T-helper 2 cell treated with Interferon-gamma antibody and Interleukin-4, amounts not matched to agents 100 ng/mL and 5 ng/mL, for 36 hours (primary cell): ENCODE results near the gene ASCL1. TPM values are rescaled to one million over a fixed set of nuclear protein-coding genes. Genes with fewer than 3 reads are reported as not detected.

Experiments
- intact Hi-C: fragments of 100-400 bp; cut with micrococcal nuclease; formaldehyde crosslinking; loops from one replicate; pipeline ENCODE4 v1.15.1; 2023
- total RNA-seq: library from RNA; stranded (reverse); gene quantifications from 2 replicates; pipeline ENCODE4 v1.2.3, GENCODE V29; 2022

Gene ASCL1
- total RNA-seq, 1 donor from 2014 or later: not detected

DNA sequence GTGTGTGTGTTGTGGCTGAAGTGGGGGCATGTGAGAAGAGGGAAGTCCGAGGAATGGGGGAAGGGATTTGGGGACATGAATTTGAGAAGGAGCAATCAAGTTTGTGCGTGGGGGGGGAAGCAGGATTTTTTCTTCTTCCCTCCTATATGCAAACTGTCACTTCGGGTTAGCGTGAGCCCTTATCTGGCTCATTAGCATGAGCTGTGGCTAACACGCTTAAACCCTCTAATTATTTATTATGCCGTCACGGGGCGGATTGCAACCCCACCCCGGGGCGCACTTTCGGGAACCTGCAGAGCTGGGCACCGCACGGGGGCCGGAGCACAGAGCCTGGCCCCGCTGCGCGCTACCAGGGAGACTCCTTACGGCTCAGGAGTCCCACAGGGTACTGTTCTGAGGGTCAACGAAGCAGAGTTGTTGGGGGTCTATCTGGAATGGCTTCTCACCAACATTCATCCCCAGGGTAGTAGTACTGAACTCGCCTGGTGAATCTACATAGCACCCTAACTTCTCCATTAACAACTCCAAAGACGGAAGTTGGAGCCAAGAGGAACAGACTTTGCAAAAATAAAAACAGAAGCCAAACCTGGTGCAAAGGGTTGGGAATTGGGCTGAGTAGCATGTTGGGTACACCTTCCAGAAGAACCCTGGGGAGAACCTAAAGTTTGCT is 6.4 kb upstream of the ASCL1 start:
- intact Hi-C loops: no loop called here

GRCh38 chr12:102951841-102952240 is 5.6 kb upstream of the ASCL1 start:
- intact Hi-C loops: no loop called here

DNA sequence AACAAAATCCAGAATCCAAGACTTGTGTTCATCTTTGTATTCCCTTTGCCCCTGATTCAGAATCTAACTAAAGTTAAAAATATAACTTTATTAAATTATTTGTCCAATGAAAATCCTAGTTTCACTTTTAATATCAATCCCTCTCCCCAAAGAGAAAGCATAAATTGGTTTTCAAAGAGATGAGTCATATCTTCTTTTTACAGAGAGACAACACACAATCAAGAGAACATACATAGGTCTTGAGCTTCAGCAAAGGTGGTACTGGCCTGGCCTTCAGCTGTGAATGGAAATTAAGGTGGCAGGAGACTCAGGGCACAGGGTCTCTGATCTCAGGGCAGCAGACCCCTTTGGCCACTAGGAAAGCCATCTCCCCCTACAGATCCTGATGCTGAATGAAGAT is 4.3 kb upstream of the ASCL1 start:
- intact Hi-C loops: no loop called here

DNA sequence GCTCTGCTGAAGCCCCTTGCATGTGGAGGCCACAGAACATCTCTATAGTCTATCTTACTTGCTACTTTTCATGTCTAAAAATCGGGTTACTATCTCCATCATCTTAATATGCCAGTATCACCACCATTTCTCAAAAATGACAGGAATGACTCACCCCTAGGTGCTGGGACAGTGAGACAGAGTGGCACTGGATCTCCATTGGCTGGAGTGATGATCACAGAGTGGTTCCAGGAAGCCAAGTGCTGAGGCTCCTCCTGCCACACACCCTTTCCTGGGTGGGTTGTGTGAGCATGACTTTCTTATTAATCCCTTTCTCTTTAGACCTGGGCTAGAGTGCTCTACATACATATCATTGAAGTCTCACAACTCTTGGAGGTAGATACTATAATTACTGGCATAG is 3.3 kb upstream of the ASCL1 start:
- intact Hi-C loops: no loop called here

- intact Hi-C loops: no loop called here
Observed at GRCh38 chr12:102955926-102956737, 1.3 kb upstream of the ASCL1 start.

- intact Hi-C loops: no loop called here
Observed at GRCh38 chr12:102956738-102957327, 641 bp upstream of the ASCL1 start.

DNA sequence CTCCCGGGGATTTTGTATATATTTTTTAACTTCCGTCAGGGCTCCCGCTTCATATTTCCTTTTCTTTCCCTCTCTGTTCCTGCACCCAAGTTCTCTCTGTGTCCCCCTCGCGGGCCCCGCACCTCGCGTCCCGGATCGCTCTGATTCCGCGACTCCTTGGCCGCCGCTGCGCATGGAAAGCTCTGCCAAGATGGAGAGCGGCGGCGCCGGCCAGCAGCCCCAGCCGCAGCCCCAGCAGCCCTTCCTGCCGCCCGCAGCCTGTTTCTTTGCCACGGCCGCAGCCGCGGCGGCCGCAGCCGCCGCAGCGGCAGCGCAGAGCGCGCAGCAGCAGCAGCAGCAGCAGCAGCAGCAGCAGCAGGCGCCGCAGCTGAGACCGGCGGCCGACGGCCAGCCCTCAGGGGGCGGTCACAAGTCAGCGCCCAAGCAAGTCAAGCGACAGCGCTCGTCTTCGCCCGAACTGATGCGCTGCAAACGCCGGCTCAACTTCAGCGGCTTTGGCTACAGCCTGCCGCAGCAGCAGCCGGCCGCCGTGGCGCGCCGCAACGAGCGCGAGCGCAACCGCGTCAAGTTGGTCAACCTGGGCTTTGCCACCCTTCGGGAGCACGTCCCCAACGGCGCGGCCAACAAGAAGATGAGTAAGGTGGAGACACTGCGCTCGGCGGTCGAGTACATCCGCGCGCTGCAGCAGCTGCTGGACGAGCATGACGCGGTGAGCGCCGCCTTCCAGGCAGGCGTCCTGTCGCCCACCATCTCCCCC is 777 bp downstream of the ASCL1 start:
- intact Hi-C loops: no loop called here

- intact Hi-C loops: no loop called here
Observed at GRCh38 chr12:102958830-102959176, 1.3 kb downstream of the ASCL1 start.

- intact Hi-C loops: no loop called here
Observed at GRCh38 chr12:102959391-102959790, 1.9 kb downstream of the ASCL1 start.

GRCh38 chr12:102960766-102961465 is 3.4 kb downstream of the ASCL1 start:
- intact Hi-C loops: no loop called here

GRCh38 chr12:102961466-102961855 is 4.0 kb downstream of the ASCL1 start:
- intact Hi-C loops: no loop called here

- intact Hi-C loops: loop anchor here (2.0 kb wide), 1 partner anchor 14 kb away; no protein-coding TSS in a partner anchor
Observed at GRCh38 chr12:102962532-102962931, 5.1 kb downstream of the ASCL1 start.

DNA sequence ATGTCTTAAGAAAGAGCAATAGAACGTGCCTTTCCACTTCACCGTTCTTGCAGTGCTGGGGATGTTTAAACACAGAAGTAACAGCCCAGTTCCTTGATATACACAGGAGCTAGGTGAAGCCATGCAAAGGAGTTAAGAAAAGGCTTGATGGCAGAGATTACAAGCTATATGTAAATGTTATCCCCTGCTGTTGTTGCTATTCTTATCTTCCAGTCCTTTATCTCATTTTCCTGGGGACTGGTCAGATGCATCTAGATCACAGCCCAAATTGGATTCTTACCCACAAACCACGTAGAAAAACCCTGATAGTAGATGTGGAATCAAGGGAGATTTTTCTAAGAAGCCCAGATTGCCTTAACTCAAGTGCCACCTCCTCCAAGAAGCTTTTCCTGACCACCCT is 5.5 kb downstream of the ASCL1 start:
- intact Hi-C loops: loop anchor here (2.0 kb wide), 1 partner anchor 14 kb away; no protein-coding TSS in a partner anchor

DNA sequence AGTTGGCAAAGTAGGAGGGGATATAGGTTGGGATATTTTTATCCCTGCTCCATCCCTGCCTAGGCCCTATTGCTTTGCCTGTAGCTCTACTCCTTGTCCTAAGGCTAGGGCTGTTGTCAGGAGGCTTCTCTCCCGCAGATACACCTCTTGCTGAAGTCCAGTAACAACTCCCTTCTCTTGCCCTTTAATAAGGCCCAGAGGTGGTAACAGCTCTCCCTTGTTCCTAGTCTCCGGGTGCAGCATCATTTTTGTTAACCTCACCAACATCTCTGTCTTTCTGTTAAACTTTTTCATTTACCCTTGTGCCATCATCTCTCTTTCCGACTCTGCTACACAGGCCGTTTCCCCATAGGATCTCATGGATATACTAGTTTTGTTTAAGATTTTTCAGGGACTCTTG is 6.3 kb downstream of the ASCL1 start:
- intact Hi-C loops: loop anchor here (2.0 kb wide), 1 partner anchor 15 kb away; no protein-coding TSS in a partner anchor

GRCh38 chr12:102964872-102965271 is 7.4 kb downstream of the ASCL1 start:
- intact Hi-C loops: no loop called here

GRCh38 chr12:102965281-102966155 is 8.0 kb downstream of the ASCL1 start:
- intact Hi-C loops: no loop called here

DNA sequence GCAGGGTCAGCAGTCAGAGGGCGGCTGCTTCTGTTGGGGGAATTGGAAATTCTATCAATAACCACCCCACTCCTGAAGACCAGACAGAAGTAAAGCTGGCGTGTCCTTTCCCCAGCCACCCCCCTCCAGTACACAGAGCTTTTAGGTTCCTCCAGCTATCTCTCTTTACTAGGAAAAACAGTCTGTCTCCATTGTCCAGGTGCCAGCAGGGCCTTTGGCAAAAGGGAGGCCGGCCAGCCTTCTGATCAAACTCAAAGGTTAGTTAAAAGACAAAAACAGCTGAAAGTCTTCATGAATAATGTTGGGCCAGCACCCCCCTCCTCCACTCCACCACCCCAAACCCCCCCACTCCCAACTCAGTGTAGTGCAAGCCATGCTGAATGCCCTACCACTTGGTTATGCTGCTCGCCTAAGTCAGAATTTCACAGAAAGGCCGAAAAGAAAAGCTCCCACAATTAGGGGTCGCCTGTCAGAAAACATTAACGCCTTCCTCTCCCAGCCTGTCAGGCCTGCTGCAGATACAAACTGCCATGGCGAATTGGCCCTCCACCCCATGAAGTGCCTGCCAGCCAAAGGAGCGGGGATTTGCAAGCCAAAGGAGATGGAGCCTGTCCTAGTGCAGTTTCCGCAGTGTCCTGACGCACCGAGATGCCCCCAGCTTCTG is 8.9 kb downstream of the ASCL1 start:
- intact Hi-C loops: no loop called here

- intact Hi-C loops: no loop called here
Observed at GRCh38 chr12:102970780-102971179, 13.3 kb downstream of the ASCL1 start.

DNA sequence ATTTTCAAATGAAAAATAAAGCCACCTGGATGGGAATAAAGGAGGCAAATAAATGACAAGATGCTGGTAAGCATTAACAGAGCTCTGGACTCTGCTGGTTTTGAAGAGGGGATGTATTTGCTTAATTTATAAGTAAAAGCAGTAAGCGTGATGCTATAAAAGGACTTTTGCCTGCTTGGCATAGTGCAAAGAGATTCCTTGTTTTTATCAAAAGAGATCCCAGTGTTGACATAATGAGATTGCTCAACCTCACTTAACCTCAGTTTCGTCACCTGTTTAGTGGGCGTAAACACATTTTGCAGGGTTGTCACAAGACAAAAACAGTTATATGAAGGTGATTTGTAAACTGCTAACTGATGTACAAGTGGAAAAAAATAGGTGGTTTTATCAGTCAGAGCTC is 13.8 kb downstream of the ASCL1 start:
- intact Hi-C loops: no loop called here

DNA sequence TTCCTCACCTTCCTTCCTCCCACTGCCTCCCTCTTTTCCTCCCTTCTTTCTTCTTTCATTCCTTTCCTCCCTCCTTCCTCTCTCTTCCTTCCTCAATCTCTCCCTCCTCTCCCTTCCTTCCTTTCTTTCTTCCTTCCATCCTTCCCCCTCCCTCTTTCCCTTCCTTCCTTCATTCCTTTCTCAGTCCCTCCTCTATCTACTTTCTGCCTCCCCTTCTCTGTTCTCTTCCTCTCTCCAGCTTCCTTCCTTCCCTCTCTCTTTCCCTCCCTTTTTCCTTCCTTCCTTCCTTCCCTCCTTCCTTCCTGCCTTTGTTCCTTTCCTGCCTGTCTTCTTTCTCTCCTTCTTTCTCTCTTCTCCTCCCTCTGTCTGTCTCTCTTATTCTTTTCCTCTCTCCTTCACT is 16.1 kb downstream of the ASCL1 start:
- intact Hi-C loops: no loop called here
